Neuronal stem cell (in vitro differentiated cells): ENCODE measurements around the gene PRM3.
"Not testable (repeated sequence)": the region's sequence is repeated elsewhere in the genome, so short reads cannot be mapped to it uniquely, and the experiment has no call there.

Source experiments
- DNase-seq: peaks from one replicate; pipeline ENCODE4 v3.0.0-alpha.2; 2013; ENCODE audit warnings: low spot score
- H2AFZ ChIP-seq: one replicate; pipeline ENCODE4 v1.6.1; 2013; ENCODE audit warnings: mild to moderate bottlenecking, low read length, inconsistent platforms
- H2AK5ac ChIP-seq: 2 replicates; pipeline ENCODE4 v1.6.1; 2013; ENCODE audit warnings: low read depth, mild to moderate bottlenecking, inconsistent platforms, low read length, moderate library complexity, mixed read lengths
- H2BK120ac ChIP-seq: 2 replicates; pipeline ENCODE4 v1.6.1; 2013; ENCODE audit warnings: low read depth, mild to moderate bottlenecking, inconsistent platforms, low read length, moderate library complexity, mixed read lengths
- H2BK12ac ChIP-seq: one replicate; pipeline ENCODE4 v1.6.1; 2013; ENCODE audit warnings: low read length, inconsistent platforms
- H2BK15ac ChIP-seq: 2 replicates; pipeline ENCODE4 v1.6.1; 2013; ENCODE audit warnings: mild to moderate bottlenecking, low read length, inconsistent platforms, mixed read lengths
- H2BK5ac ChIP-seq: one replicate; pipeline ENCODE4 v1.6.1; 2013; ENCODE audit warnings: inconsistent platforms, mild to moderate bottlenecking, low read length, moderate library complexity
- H3K14ac ChIP-seq: one replicate; pipeline ENCODE4 v1.6.1; 2013; ENCODE audit warnings: low read length, inconsistent platforms
- H3K18ac ChIP-seq: 2 replicates; pipeline ENCODE4 v1.6.1; 2013; ENCODE audit warnings: low read length, inconsistent platforms
- H3K23ac ChIP-seq: 2 replicates; pipeline ENCODE4 v1.6.1; 2013; ENCODE audit warnings: low read depth, mild to moderate bottlenecking, mixed read lengths, low read length, inconsistent platforms; ENCODE audit not compliant: poor library complexity
- H3K27ac ChIP-seq: replicated peaks from 3 replicates; pipeline ENCODE4 v1.5.1; 2013; ENCODE audit warnings: low read length, inconsistent platforms
- H3K27me3 ChIP-seq, 3 experiments: 2 replicates each; pipeline ENCODE4 v1.6.1; 2013; ENCODE audit warnings: low read length in 3 of 3, mild to moderate bottlenecking in 2 of 3, inconsistent platforms in 1 of 3, low read depth in 1 of 3, mixed read lengths in 1 of 3, moderate library complexity in 1 of 3; ENCODE audit not compliant: control insufficient read depth in 3 of 3, insufficient read depth in 3 of 3
- H3K36me3 ChIP-seq, 2 donors: replicated peaks in 1 of 2; 2 replicates each; pipeline ENCODE4 v1.6.1; 2013; ENCODE audit warnings: low read length in 2 of 2; ENCODE audit not compliant: control insufficient read depth in 2 of 2, insufficient read depth in 2 of 2
- H3K4ac ChIP-seq: 2 replicates; pipeline ENCODE4 v1.6.1; 2013; ENCODE audit warnings: inconsistent platforms, mild to moderate bottlenecking, low read length, moderate library complexity
- H3K4me1 ChIP-seq, 2 donors: 1 replicate in 1 of 2; 2 replicates in 1 of 2; pipeline ENCODE4 v1.6.1; 2013; ENCODE audit warnings: low read length in 2 of 2, low read depth in 1 of 2; ENCODE audit not compliant: control insufficient read depth in 2 of 2, insufficient read depth in 1 of 2
- H3K4me2 ChIP-seq: one replicate; pipeline ENCODE4 v1.6.1; 2013; ENCODE audit warnings: mild to moderate bottlenecking, low read length, inconsistent platforms; ENCODE audit not compliant: insufficient read depth, poor library complexity, severe bottlenecking
- H3K4me3 ChIP-seq, 2 donors: 2 replicates each; pipeline ENCODE4 v1.5.1; 2013; ENCODE audit warnings: low read length in 2 of 2, mild to moderate bottlenecking in 2 of 2, inconsistent platforms in 1 of 2, moderate library complexity in 1 of 2
- H3K79me1 ChIP-seq: one replicate; pipeline ENCODE4 v1.6.1; 2013; ENCODE audit warnings: low read depth, mild to moderate bottlenecking, inconsistent platforms, low read length, moderate library complexity
- H3K9ac ChIP-seq: one replicate; pipeline ENCODE4 v1.6.1; 2013; ENCODE audit warnings: mild to moderate bottlenecking, low read depth, low read length, inconsistent platforms; ENCODE audit not compliant: poor library complexity
- H3K9me3 ChIP-seq, 2 donors: replicated peaks in 1 of 2; 2 replicates each; pipeline versions ENCODE3 to v1.6.1; 2013; ENCODE audit warnings: low read length in 2 of 2, mild to moderate bottlenecking in 2 of 2, inconsistent platforms in 1 of 2, low read depth in 1 of 2, mixed read lengths in 1 of 2, moderate library complexity in 1 of 2; ENCODE audit not compliant: control insufficient read depth in 2 of 2, insufficient read depth in 1 of 2
- H4K8ac ChIP-seq: one replicate; pipeline ENCODE4 v1.6.1; 2013; ENCODE audit warnings: low read depth, mild to moderate bottlenecking, inconsistent platforms, low read length, moderate library complexity
- H4K91ac ChIP-seq: one replicate; pipeline ENCODE4 v1.6.1; 2013; ENCODE audit warnings: low read length, low read depth, mild to moderate bottlenecking, inconsistent platforms; ENCODE audit not compliant: poor library complexity
- WGBS, 2 donors: extraction: QIAGEN DNeasy Blood & Tissue Kit; methylation state at CpG; one replicate each; pipeline ENCODE4 v1.1.7; 2013; ENCODE audit warnings: missing lambda C conversion rate in 2 of 2, mixed read lengths in 1 of 2; ENCODE audit not compliant: insufficient read length in 2 of 2, insufficient replicate concordance in 1 of 2; ENCODE audit errors: extremely low coverage in 2 of 2; 5-methylcytosine and 5-hydroxymethylcytosine counted together

Gene PRM3

DNA sequence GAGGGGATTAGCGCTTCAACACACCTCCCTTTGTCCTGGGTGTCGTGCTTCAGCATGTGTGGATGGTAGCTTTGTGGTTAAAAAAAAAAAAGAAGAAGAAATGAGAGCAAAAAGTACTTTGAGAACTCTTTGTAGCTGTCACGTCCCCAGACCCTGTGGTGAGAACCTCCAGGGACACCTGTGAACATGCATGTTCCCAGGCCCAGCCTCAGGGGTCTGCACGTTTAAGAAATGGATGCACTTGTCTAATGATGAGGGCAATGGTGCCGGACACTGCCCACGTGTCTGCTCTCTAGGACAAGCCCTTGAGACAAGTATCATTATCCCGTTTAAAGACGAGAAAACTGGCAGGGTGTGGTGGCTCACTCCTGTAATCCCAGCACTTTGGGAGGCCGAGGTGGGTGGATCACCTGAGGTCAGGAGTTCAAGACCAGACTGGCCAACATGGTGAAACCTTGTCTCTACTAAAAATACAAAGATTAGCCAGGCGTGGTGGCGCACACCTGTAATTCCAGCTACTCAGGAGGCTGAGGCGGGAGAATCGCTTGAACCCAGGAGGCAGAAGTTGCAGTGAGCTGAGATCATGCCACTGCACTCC, 25.6 kb upstream of the PRM3 start:
- not testable (repeated sequence) for H2BK15ac ChIP-seq, H3K79me1 ChIP-seq, DNase-seq, H3K4ac ChIP-seq, H3K27ac ChIP-seq, H3K14ac ChIP-seq, H3K9me3 ChIP-seq, H2BK12ac ChIP-seq, H2BK120ac ChIP-seq, H3K36me3 ChIP-seq, H4K91ac ChIP-seq, H3K23ac ChIP-seq, H3K9ac ChIP-seq, H2AK5ac ChIP-seq, H2BK5ac ChIP-seq, H3K18ac ChIP-seq, H4K8ac ChIP-seq, H3K4me3 ChIP-seq, H3K4me2 ChIP-seq, H2AFZ ChIP-seq, H3K27me3 ChIP-seq
- peaks cover 2 to 16% of the 10 kb centered on the region in 2 donors for H3K4me1 ChIP-seq
- no CpG with 5 or more reads among the region's 13 CpGs for WGBS, 2 donors

DNA sequence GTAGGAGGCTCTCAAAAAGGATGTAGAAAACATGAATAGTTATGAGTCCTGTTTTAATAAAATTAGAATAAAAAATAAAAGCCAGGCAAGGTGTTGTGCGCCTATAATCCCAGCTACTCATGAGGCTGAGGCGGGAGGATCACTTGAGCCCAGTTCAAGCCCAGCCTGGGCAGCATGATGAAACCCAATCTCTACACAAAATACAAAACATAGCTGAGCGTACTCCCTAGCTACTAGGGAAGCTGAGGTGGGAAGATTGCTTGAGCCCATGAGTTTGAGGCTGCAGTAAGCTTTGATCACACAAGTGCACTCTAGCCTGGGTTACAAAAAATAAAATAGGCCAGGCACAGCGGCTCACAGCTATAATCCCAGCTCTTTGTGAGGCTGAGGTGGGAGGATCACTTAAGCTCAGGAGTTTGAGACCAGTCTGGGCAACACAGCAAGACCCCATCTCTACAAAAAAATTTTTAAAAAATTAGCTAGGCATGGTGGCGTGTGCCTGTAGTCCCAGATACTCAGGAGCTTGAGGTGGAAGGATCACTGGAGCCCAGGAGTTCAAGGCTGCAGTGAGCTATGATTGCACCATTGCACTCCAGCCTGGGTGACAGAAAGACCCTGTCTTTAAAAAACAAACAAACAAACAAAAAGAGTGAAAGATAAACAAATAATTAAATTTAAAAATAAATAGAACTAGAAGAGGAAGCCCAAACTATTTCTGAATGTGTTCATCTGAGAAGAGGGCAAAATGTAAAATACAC, 24.9 kb upstream of the PRM3 start:
- no peaks in the 10 kb centered on the region for H3K9me3 ChIP-seq
- H3K23ac ChIP-seq: no peak overlapping the region
- H3K4me3 ChIP-seq: no peak overlapping the region
- no peak overlapping the region for H4K91ac ChIP-seq
- H3K4ac ChIP-seq: no peak overlapping the region
- H2AFZ ChIP-seq: peak overlapping the region; percentile 90
- no peak overlapping the region for H3K14ac ChIP-seq
- H4K8ac ChIP-seq: no peak overlapping the region
- no peak overlapping the region for H3K18ac ChIP-seq
- H3K36me3 ChIP-seq: no peaks in the 10 kb centered on the region
- no peak overlapping the region for H2BK15ac ChIP-seq
- no peak overlapping the region for H2BK120ac ChIP-seq
- no peak overlapping the region for H2AK5ac ChIP-seq
- H3K27me3 ChIP-seq: no peaks in the 10 kb centered on the region
- no peak overlapping the region for H2BK5ac ChIP-seq
- no peak overlapping the region for H3K9ac ChIP-seq
- peaks cover 2 to 16% of the 10 kb centered on the region in 2 donors for H3K4me1 ChIP-seq
- DNase-seq: no peak
- no CpG with 5 or more reads among the region's 5 CpGs for WGBS, 2 donors
- no peak overlapping the region for H3K4me2 ChIP-seq
- H3K27ac ChIP-seq: no peak overlapping the region
- H3K79me1 ChIP-seq: no peaks in the 10 kb centered on the region
- H2BK12ac ChIP-seq: no peak overlapping the region

DNA sequence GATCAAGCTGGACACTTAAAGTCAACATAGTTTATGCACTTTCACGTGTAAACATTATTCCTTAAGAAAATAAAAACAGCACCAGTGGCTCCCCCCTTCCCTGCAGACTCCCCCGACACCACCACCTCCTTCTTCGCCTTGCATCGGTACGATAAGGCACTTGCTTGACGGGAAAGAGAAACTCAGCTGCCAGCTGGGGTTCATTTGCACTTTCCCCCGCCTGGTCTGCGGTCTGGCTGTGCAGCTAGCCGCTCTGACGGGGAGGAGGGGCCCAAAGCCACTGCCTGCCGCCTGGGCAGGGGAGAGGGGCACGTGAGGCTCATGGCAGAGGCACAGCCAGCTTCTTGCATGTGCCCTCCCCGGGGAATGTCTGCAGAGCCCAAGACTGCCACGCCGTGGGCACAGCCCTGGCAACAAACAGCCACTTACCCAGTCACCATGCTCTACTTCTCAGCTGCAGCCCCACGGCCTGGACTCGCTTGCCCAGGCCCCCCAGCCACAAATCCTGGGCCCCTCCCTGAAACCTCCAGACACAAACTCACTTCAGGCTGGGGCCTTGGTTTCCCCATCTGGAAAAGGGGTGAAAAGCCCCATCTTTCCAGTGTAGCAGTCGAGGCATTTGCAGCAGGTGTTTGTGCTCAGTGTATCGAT, 24.2 kb upstream of the PRM3 start:
- H3K23ac ChIP-seq: no peak overlapping the region
- no peak overlapping the region for H2BK12ac ChIP-seq
- no peak overlapping the region for H4K8ac ChIP-seq
- H3K9me3 ChIP-seq: no peaks in the 10 kb centered on the region
- H3K4me1 ChIP-seq: peaks cover 2 to 16% of the 10 kb centered on the region in 2 donors
- no peak overlapping the region for H3K14ac ChIP-seq
- WGBS, 2 donors: no CpG with 5 or more reads among the region's 19 CpGs
- DNase-seq: no peak
- H3K36me3 ChIP-seq: no peaks in the 10 kb centered on the region
- H3K27me3 ChIP-seq: no peaks in the 10 kb centered on the region
- H3K27ac ChIP-seq: no peak overlapping the region
- no peak overlapping the region for H2BK5ac ChIP-seq
- H3K4ac ChIP-seq: no peak overlapping the region
- H3K4me2 ChIP-seq: no peak overlapping the region
- no peak overlapping the region for H4K91ac ChIP-seq
- no peak overlapping the region for H2AK5ac ChIP-seq
- peak overlapping the region in 1 of 2 donors; percentile 9 for H3K4me3 ChIP-seq
- peak overlapping the region; percentile 49 for H3K18ac ChIP-seq
- peak overlapping the region; percentile 90 for H2AFZ ChIP-seq
- H2BK15ac ChIP-seq: no peak overlapping the region
- H2BK120ac ChIP-seq: no peak overlapping the region
- no peak overlapping the region for H3K9ac ChIP-seq
- no peaks in the 10 kb centered on the region for H3K79me1 ChIP-seq
